Measurements from ENCODE around the gene C7orf33.
"Not testable (repeated sequence)": the region's sequence is repeated elsewhere in the genome, so short reads cannot be mapped to it uniquely, and the experiment has no call there.

C7orf33 gene

GRCh38 chr7:148581624-148582023, 8.9 kb upstream of the C7orf33 start:
- DNase-seq, result no peak

DNA sequence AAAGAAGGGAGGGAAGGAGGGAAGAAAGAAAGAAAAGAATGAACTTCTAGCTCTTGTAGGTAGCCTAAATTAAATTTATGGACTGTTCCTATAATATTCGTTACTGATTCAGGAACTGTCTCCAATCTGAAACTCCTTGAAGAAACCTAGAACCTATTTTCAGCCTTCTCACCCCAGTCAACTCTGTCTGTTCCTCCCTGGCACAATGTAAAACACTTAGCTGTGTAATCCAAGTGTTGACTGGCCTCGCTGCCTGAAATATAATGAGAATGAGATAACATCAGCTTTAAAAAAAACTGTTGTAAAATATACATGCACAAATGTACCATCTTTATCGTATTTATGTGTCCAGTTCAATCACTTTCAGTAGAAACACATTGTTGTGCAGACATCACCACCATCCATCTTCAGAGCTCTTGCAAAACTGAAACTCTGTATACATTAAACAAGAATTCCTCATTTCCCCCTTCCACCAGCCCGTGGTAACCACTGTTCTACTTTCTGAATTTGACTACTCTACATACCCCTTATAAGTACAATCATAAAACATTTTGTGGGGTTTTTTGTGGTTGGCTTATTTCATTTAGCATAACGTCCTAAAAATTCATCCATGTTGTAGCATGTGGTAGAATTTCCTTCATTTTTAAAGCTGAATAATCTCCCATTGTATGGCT, 6.3 kb upstream of the C7orf33 start:
- DNase-seq, result no peak

GRCh38 chr7:148585399-148585798, 5.2 kb upstream of the C7orf33 start:
- no peak for DNase-seq

DNA sequence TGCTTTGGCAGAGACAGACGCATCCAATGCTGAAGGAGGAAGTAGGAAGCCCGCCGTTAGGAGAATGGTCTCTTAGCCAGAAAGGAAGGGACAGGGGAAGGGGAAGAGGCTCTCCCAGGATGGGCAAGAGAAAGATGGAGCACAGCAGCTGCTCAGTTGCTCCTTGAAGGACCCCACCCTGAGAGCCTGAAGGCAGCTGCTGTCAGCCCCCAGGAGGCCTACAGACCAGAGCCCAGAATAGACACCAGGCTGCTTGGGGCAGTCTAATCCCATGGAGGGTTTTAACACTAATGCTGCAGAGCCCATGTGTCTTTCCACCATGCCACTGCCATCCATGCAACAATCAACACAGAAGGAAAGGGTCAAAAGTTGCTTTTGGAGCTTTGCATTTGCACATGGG, 3.5 kb upstream of the C7orf33 start:
- DNase-seq, result no peak

- DNase-seq, result no peak
Observed at GRCh38 chr7:148588168-148588567, 2.4 kb upstream of the C7orf33 start.

DNA sequence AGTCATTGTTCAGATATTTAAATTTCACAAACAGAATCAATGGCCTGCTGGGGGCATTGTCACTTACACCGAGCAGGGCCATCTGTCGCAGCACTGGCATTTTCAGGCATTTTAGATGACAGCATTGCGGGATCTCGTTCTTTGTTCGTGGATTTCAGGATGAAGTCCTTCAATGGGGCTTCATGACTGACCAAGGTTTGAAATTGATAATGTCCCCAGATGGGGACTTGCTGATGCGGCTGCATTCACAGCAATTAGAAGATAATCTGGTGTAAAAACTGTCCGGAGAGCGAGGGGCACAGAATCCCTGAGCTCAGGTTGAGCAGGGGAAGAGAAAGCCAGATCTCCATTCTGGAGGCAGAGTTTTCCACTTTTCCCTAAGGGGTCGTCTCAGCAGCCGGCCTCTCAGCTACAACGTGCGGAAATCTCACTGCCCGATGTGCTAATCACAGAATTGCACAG, 1.9 kb upstream of the C7orf33 start:
- DNase-seq, result no peak

GRCh38 chr7:148589640-148590039, 926 bp upstream of the C7orf33 start:
- DNase-seq, result no peak

DNA sequence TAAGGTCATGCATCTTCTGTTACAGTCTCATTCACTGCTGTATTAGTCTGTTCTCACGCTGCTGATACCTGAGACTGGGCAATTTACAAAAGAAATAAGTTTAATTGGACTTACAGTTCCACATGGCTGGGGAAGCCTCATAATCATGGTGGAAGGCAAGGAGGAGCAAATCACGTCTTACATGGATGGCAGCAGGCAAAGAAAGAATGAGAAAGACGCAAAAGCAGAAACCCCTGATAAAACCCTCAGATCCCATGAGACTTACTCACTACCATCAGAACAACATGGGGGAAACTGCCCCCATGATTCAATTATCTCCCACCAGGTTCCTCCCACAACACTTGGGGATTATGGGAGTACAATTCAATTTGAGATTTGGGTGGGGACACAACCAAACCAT, 5.8 kb downstream of the C7orf33 start:
- not testable (repeated sequence) for DNase-seq

GRCh38 chr7:148598351-148598750, 7.8 kb downstream of the C7orf33 start:
- no peak for DNase-seq

- DNase-seq, result no peak
Observed at GRCh38 chr7:148605350-148605749, 14.8 kb downstream of the C7orf33 start.

DNA sequence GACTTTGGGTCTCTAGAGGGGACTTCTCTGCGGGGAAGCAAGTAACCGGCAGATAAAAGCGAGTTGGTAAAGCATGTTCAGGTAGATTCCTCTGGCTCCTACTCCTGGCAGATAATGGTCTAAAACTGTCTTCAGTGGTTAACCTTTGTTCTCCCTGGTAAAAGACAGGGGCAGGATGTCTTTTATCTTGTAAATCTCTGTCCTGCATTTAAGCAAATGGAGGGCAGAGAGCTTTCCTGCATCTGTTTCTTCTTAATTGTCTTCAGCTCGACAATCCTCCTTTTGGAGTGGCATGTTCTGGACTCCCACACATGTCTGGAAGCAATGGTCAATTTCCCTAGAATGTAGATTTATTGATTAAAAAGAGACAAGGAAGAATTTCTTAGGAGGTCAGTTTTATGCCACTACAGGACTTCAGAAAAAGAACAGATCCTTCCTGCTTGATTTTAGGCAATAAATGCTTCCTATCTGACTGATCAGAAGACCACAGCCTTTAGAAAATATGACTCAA, 16.6 kb downstream of the C7orf33 start:
- no peak for DNase-seq

DNA sequence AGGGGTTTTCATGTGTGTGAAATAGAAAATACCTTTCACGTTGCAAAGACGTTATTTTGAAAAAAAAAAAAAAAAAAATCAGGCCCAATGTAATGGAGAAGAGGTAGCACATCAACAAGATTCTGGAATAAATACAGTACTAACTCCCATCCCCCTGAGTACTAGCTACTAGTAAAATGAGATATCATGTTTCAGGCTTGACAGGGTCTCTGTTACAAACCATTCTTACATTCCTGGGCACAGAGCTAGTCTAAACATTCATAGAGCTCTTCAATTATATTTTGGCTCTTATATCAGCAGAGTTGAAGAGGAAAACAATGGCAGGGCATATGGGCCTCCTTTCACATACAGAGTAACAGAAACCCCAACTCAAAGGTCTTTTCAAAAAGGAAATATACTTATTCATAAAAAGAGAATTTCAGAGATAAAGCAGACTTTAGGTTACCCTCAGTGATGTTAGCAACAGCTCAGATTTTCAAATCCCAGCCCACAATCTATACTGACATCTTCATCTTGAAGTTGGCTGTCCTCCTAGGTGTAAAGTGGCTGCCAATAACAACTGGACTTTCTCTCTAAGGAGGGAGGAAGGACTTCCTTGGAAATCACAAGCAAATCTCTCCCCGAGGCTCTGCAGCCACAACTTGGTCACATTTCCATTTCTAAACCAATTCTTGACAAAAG, 18.6 kb downstream of the C7orf33 start:
- DNase-seq, result no peak

- no peak for DNase-seq
Observed at GRCh38 chr7:148611692-148612091, 21.1 kb downstream of the C7orf33 start.

DNA sequence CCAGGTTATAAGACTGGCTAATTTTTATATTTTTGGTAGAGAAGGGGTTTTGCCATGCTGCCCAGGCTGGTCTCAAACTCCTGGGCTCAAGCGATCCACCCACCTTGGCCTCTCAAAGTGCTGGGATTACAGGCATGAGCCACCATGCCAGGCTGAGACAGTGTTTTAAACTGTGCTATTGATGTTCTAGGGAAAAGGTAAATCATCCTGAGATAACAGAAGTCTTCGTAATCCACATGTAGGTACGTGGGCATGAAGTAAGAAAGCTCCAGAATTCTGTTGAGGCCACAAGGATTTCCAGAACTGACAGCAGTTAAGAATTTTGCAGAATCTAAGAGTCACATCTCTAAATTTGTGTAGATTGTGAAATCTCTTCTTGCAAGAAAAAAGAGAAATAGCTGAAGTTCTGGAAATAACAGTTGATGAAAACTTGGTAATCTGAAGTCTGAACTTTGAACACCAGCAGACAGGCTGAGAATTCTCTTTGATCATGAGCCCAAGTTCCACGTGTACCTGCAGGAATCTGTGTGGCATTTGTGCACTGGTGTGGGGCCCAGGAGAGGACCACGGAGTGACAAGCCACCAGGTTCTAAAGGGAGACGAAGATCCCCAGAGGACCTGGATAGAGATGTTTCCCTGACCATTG, 24.6 kb downstream of the C7orf33 start:
- no peak for DNase-seq

GRCh38 chr7:148620749-148621359, 30.3 kb downstream of the C7orf33 start:
- no peak for DNase-seq

DNA sequence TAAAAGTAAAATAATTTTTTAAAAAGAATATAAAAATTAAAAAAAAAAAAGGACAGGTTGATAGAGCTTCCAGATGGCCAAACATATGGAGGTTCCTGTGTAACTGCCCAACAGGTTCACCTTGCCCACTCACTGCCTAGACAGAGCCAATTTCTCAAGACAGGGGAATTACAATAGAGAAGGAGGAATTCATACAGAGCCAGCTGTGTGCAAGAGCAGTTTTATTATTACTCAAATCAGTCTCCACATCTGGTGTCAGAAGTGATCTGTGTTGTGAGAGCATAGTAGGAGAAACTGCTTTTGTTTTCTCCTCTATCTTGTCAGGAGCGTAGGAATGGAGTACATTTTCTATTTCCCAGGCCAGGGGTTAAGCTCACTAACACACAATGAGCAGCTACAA, 31.0 kb downstream of the C7orf33 start:
- no peak for DNase-seq

DNA sequence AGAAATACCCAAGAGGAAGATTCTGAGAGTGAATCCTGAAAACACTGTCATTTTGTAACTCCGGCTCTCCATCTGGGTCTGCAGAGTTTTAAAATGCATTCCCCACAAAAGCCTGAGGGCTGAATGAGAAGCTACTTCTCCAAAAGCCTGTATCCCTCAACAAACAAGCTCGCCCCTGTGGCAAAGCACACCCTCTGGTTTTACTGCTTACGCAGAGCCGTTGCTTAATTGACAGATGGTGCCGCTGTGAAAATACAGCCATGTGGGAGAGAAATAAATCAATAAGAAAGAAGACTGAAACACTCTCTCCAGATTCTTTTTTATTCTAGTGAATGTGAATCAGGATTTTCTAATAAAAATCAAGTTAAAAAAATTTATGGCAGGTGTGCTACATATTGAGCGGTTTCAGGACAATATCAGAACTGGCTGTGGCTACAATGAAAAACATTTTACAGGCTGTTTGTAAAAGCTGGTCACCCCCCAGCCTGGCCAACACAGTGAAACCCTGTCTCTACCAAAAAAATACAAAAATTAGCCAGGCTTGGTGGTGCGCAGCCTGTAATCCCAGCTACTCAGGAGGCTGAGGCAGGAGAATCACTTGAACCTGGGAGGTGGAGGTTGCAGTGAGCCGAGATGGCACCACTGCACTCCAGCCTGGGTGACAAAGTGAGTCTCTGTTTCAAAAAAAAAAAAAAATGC, 32.5 kb downstream of the C7orf33 start:
- no peak for DNase-seq

DNA sequence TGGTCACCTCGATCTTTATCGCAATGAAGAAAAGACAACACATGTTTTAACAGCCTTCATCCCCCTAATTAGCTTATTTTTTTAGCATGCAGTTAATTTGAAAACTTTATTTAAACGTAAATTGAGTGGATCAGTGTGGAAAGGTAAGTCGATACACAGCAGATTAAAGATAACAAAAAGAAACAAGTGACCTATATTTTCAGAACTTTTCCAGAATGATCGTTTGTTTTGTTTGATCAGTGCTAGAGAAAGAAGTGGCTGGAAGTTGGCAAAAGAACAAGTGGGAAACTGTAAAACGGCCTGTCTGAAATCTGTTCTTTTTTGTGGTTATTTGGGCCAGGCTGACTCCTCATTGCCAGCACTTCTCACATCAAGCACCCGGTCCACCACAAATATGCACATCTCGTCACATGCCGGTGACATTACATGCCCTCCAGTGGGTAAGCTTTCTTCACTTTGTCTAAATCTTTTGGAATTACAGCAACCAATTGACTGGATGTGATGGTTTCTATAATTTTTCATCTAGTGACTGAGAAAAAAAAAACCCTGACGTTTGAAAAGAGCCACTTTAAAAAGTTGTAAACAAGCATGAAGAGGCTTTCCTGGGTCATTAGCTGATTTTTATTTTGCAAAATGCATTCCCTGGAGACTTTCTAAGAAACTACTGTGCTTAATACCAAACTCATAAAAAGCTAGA, 33.2 kb downstream of the C7orf33 start:
- peak; percentile 45 for DNase-seq

GRCh38 chr7:148624735-148625134, 34.2 kb downstream of the C7orf33 start:
- no peak for DNase-seq

- no peak for DNase-seq
Observed at GRCh38 chr7:148625342-148625741, 34.8 kb downstream of the C7orf33 start.

- no peak for DNase-seq
Observed at GRCh38 chr7:148626828-148627227, 36.3 kb downstream of the C7orf33 start.

- DNase-seq, result no peak
Observed at GRCh38 chr7:148628011-148628410, 37.4 kb downstream of the C7orf33 start.

All from DMS79 treated with DMSO at 0.1 percent for 48 hours (cell line).